Activated naive CD8-positive, alpha-beta T cell treated with anti-CD3 and anti-CD28 coated beads for 36 hours (primary cell): ENCODE data around the gene TANC1. TPM values are rescaled to one million over a fixed set of nuclear protein-coding genes. Genes with fewer than 3 reads are reported as not detected.

Experiments used
- DNase-seq: peaks from one replicate; pipeline ENCODE4 v3.0.0; 2021
- H3K27ac Mint-ChIP-seq: one replicate; pipeline ENCODE4 v1.8.0; 2022; ENCODE audit warnings: mild to moderate bottlenecking, moderate library complexity, mixed read lengths
- H3K27me3 Mint-ChIP-seq: one replicate; pipeline ENCODE4 v1.8.0; 2022; ENCODE audit warnings: mild to moderate bottlenecking, mixed read lengths
- H3K36me3 Mint-ChIP-seq: one replicate; pipeline ENCODE4 v1.8.0; 2021; ENCODE audit warnings: mild to moderate bottlenecking, mixed read lengths
- H3K4me1 Mint-ChIP-seq: one replicate; pipeline ENCODE4 v1.8.0; 2021; ENCODE audit warnings: mixed read lengths
- H3K4me3 Mint-ChIP-seq: one replicate; pipeline ENCODE4 v1.8.0; 2022; ENCODE audit warnings: mild to moderate bottlenecking, moderate library complexity, mixed read lengths
- H3K9me3 Mint-ChIP-seq: one replicate; pipeline ENCODE4 v1.8.0; 2022; ENCODE audit warnings: mixed read lengths
- total RNA-seq, 2 experiments: library from RNA; stranded (reverse); gene quantifications; one replicate each; pipeline ENCODE4 v1.2.3, GENCODE V29; 2021

Gene TANC1
- total RNA-seq, 2 experiments from 2014 or later, result 0.97 to 1.0 TPM

GRCh38 chr2:158948964-158949699, 19.3 kb upstream of the TANC1 start:
- Mint-ChIP-seq H3K4me1 (peaks cover 8% of the 10 kb centered on the region), H3K4me3 (no peak overlapping the region), H3K36me3 (peaks cover 1% of the 10 kb centered on the region), H3K27me3 (no peaks in the 10 kb centered on the region), H3K9me3 (no peaks in the 10 kb centered on the region), H3K27ac (no peak overlapping the region)
- no peak for DNase-seq

- H3K36me3 Mint-ChIP-seq, result no peaks in the 10 kb centered on the region
- H3K27ac Mint-ChIP-seq, result peak overlapping the region; percentile 61
- H3K4me1 Mint-ChIP-seq, result peaks cover 11% of the 10 kb centered on the region
- no peak for DNase-seq
- no peaks in the 10 kb centered on the region for H3K9me3 Mint-ChIP-seq
- no peaks in the 10 kb centered on the region for H3K27me3 Mint-ChIP-seq
- no peak overlapping the region for H3K4me3 Mint-ChIP-seq
Observed at GRCh38 chr2:158953454-158953853, 15.0 kb upstream of the TANC1 start.

- Mint-ChIP-seq H3K4me1 (peaks cover 11% of the 10 kb centered on the region), H3K27me3 (no peaks in the 10 kb centered on the region), H3K27ac (peak overlapping the region; percentile 61), H3K9me3 (no peaks in the 10 kb centered on the region), H3K4me3 (no peak overlapping the region), H3K36me3 (no peaks in the 10 kb centered on the region)
- peak; percentile 53 for DNase-seq
Observed at GRCh38 chr2:158953926-158954763, 14.3 kb upstream of the TANC1 start.

- no peaks in the 10 kb centered on the region for H3K36me3 Mint-ChIP-seq
- H3K4me1 Mint-ChIP-seq, result peaks cover 11% of the 10 kb centered on the region
- DNase-seq, result no peak
- H3K4me3 Mint-ChIP-seq, result no peak overlapping the region
- H3K27me3 Mint-ChIP-seq, result no peaks in the 10 kb centered on the region
- H3K27ac Mint-ChIP-seq, result no peak overlapping the region
- no peaks in the 10 kb centered on the region for H3K9me3 Mint-ChIP-seq
Observed at GRCh38 chr2:158955842-158956365, 12.5 kb upstream of the TANC1 start.

- no peak for DNase-seq
- Mint-ChIP-seq H3K4me3 (no peak overlapping the region), H3K27me3 (no peaks in the 10 kb centered on the region), H3K27ac (no peak overlapping the region), H3K36me3 (no peaks in the 10 kb centered on the region), H3K4me1 (peaks cover 11% of the 10 kb centered on the region), H3K9me3 (no peaks in the 10 kb centered on the region)
Observed at GRCh38 chr2:158958365-158958764, 10.1 kb upstream of the TANC1 start.

- Mint-ChIP-seq H3K9me3 (no peaks in the 10 kb centered on the region), H3K36me3 (no peaks in the 10 kb centered on the region), H3K4me3 (no peak overlapping the region), H3K4me1 (no peaks in the 10 kb centered on the region), H3K27me3 (no peaks in the 10 kb centered on the region), H3K27ac (no peak overlapping the region)
- DNase-seq, result no peak
Observed at GRCh38 chr2:158960193-158960592, 8.2 kb upstream of the TANC1 start.

GRCh38 chr2:158962074-158962473, 6.4 kb upstream of the TANC1 start:
- H3K27me3 Mint-ChIP-seq, result peaks cover 9% of the 10 kb centered on the region
- H3K36me3 Mint-ChIP-seq, result no peaks in the 10 kb centered on the region

GRCh38 chr2:158963071-158963470, 5.4 kb upstream of the TANC1 start:
- DNase-seq, result no peak
- H3K27ac Mint-ChIP-seq, result no peak overlapping the region
- H3K9me3 Mint-ChIP-seq, result no peaks in the 10 kb centered on the region
- no peaks in the 10 kb centered on the region for H3K36me3 Mint-ChIP-seq
- peaks cover 19% of the 10 kb centered on the region for H3K27me3 Mint-ChIP-seq
- no peaks in the 10 kb centered on the region for H3K4me1 Mint-ChIP-seq
- no peak overlapping the region for H3K4me3 Mint-ChIP-seq

More at GRCh38 chr2:158962074-158962473, 6.4 kb upstream of the TANC1 start:
- no peak overlapping the region for H3K4me3 Mint-ChIP-seq
- DNase-seq, result no peak
- no peaks in the 10 kb centered on the region for H3K4me1 Mint-ChIP-seq
- H3K9me3 Mint-ChIP-seq, result no peaks in the 10 kb centered on the region
- no peak overlapping the region for H3K27ac Mint-ChIP-seq

GRCh38 chr2:158965107-158965506, 3.3 kb upstream of the TANC1 start:
- H3K4me1 Mint-ChIP-seq, result peaks cover 4% of the 10 kb centered on the region
- no peak for DNase-seq
- H3K36me3 Mint-ChIP-seq, result no peaks in the 10 kb centered on the region
- H3K9me3 Mint-ChIP-seq, result no peaks in the 10 kb centered on the region
- H3K27me3 Mint-ChIP-seq, result peaks cover 32% of the 10 kb centered on the region
- H3K27ac Mint-ChIP-seq, result no peak overlapping the region
- H3K4me3 Mint-ChIP-seq, result no peak overlapping the region

GRCh38 chr2:158965641-158966040, 2.8 kb upstream of the TANC1 start:
- no peak overlapping the region for H3K4me3 Mint-ChIP-seq
- DNase-seq, result no peak
- peaks cover 37% of the 10 kb centered on the region for H3K27me3 Mint-ChIP-seq
- H3K9me3 Mint-ChIP-seq, result no peaks in the 10 kb centered on the region
- no peak overlapping the region for H3K27ac Mint-ChIP-seq
- H3K4me1 Mint-ChIP-seq, result peaks cover 8% of the 10 kb centered on the region
- H3K36me3 Mint-ChIP-seq, result no peaks in the 10 kb centered on the region

GRCh38 chr2:158966312-158966711, 2.1 kb upstream of the TANC1 start:
- Mint-ChIP-seq H3K4me1 (peaks cover 8% of the 10 kb centered on the region), H3K4me3 (no peak overlapping the region), H3K36me3 (no peaks in the 10 kb centered on the region), H3K9me3 (no peaks in the 10 kb centered on the region), H3K27ac (no peak overlapping the region), H3K27me3 (peaks cover 44% of the 10 kb centered on the region)
- no peak for DNase-seq

- no peak for DNase-seq
- H3K4me1 Mint-ChIP-seq, result peaks cover 8% of the 10 kb centered on the region
- H3K36me3 Mint-ChIP-seq, result no peaks in the 10 kb centered on the region
- H3K27me3 Mint-ChIP-seq, result peaks cover 53% of the 10 kb centered on the region
- no peak overlapping the region for H3K27ac Mint-ChIP-seq
- no peak overlapping the region for H3K4me3 Mint-ChIP-seq
- H3K9me3 Mint-ChIP-seq, result no peaks in the 10 kb centered on the region
Observed at GRCh38 chr2:158967114-158967730, 1.2 kb upstream of the TANC1 start.

GRCh38 chr2:158967731-158968395, 577 bp upstream of the TANC1 start:
- H3K27ac Mint-ChIP-seq, result no peak overlapping the region
- H3K9me3 Mint-ChIP-seq, result no peaks in the 10 kb centered on the region
- H3K27me3 Mint-ChIP-seq, result peaks cover 59% of the 10 kb centered on the region
- peak overlapping the region; percentile 47 for H3K4me3 Mint-ChIP-seq
- no peaks in the 10 kb centered on the region for H3K36me3 Mint-ChIP-seq
- peaks cover 8% of the 10 kb centered on the region for H3K4me1 Mint-ChIP-seq
- no peak for DNase-seq

GRCh38 chr2:158969162-158969714, 798 bp downstream of the TANC1 start:
- Mint-ChIP-seq H3K4me3 (peak overlapping the region; percentile 79), H3K4me1 (peaks cover 8% of the 10 kb centered on the region), H3K27ac (no peak overlapping the region), H3K9me3 (no peaks in the 10 kb centered on the region), H3K36me3 (no peaks in the 10 kb centered on the region), H3K27me3 (peaks cover 72% of the 10 kb centered on the region)
- peak; percentile 4 for DNase-seq
